ENCODE measurements around the gene TNF.
A peak's percentile ranks its signal among the peaks of the same experiment; 100 is the strongest.
"Not testable (repeated sequence)": the region's sequence is repeated elsewhere in the genome, so short reads cannot be mapped to it uniquely, and the experiment has no call there.

Gene TNF

DNA sequence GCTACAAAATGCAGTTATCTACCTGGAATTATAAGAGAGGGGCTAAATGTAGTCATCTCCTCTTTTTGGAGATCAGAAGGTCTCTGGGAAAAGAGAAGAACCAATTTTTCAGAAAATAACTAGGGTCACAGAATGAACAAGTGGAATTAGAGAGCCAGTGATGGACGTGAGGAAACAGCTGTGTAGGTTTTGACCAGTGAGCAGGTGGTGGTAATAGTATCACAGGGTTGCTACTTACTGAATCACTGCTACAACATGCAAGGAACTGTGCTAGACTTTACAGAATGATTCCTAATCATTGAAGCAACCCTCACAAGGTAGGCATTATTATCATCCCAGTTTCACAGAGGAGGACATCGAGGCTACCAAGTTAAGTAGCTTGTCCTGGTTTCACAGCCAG lies 30.7 kb upstream of the TNF start:
- Histone ChIP-seq H3K27ac (ENCODE audit: low read depth in 2 of 2, low read length in 2 of 2) (no peak overlapping the region), H3K36me3 (ENCODE audit: control insufficient read depth in 2 of 2, insufficient read depth in 2 of 2, low read length in 2 of 2) (peaks cover 10 to 12% of the 10 kb centered on the region in 2 donors), H3K4me1 (ENCODE audit: control insufficient read depth in 2 of 2, insufficient read depth in 2 of 2, low read length in 2 of 2) (peaks cover 27 to 31% of the 10 kb centered on the region in 2 donors), H3K4me3 (ENCODE audit: low read length in 2 of 2) (no peak overlapping the region), H3K9me3 (ENCODE audit: control insufficient read depth in 2 of 2, low read length in 2 of 2) (no peaks in the 10 kb centered on the region), H3K27me3 (ENCODE audit: control insufficient read depth in 2 of 2, insufficient read depth in 2 of 2, low read length in 2 of 2) (no peaks in the 10 kb centered on the region), H3K9ac (ENCODE audit: low read depth in 1 of 2, low read length in 2 of 2) (no peak overlapping the region)

- Histone ChIP-seq H3K9me3 (ENCODE audit: control insufficient read depth in 2 of 2, low read length in 2 of 2) (no peaks in the 10 kb centered on the region), H3K4me1 (ENCODE audit: control insufficient read depth in 2 of 2, insufficient read depth in 2 of 2, low read length in 2 of 2) (peaks cover 22 to 25% of the 10 kb centered on the region in 2 donors), H3K27ac (ENCODE audit: low read depth in 2 of 2, low read length in 2 of 2) (no peak overlapping the region), H3K9ac (ENCODE audit: low read depth in 1 of 2, low read length in 2 of 2) (no peak overlapping the region), H3K4me3 (ENCODE audit: low read length in 2 of 2) (no peak overlapping the region), H3K27me3 (ENCODE audit: control insufficient read depth in 2 of 2, insufficient read depth in 2 of 2, low read length in 2 of 2) (no peaks in the 10 kb centered on the region), H3K36me3 (ENCODE audit: control insufficient read depth in 2 of 2, insufficient read depth in 2 of 2, low read length in 2 of 2) (peaks cover 4 to 6% of the 10 kb centered on the region in 2 donors)
Measured at GRCh38 chr6:31545291-31545690, 30.1 kb upstream of the TNF start.

DNA sequence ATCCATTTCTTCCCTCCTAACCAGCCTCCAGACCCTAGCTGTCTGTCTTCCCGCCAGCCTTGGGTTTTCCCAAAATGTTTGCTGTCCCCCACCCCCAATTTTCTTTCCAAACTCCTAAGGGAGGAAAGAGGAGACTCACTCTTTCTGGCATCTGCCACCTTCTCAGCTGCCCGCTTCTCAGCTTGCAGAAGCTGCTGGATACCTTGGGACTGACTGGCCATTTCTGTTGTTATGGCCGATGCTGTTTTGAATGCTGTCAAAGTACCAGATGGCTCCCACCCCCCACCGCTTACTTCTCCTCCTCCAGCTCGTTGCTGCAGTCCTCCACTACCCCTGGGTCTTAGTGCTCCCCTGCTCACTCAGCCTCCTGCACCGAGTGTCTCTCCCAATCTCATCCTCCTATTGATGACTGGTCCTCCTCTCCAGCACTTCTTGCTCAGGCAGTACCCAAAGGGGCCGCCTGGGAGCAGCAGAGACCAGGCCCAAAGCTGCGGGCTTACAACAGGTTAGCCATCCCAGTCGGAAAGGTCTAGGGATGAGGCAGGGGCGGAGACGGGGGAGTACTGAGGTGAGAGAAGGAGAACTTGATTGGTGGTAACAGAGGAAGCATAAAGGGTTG lies 28.9 kb upstream of the TNF start, which contains the start of gene ATP6V1G2:
ATP6V1G2 (minus strand) TSS at position 270 of the 619 bp plus-strand sequence; CDS start at position 221, 49 bp downstream.
- H3K9ac ChIP-seq (ENCODE audit: low read depth in 1 of 2, low read length in 2 of 2): peak within 1 kb of the TSS; percentile 78 to 81
- H3K4me3 ChIP-seq (ENCODE audit: low read length in 2 of 2): peak within 1 kb of the TSS; percentile 72 to 79
- peaks cover 3 to 14% of the 10 kb centered on the region in 2 donors for H3K36me3 ChIP-seq (ENCODE audit: control insufficient read depth in 2 of 2, insufficient read depth in 2 of 2, low read length in 2 of 2)

DNA sequence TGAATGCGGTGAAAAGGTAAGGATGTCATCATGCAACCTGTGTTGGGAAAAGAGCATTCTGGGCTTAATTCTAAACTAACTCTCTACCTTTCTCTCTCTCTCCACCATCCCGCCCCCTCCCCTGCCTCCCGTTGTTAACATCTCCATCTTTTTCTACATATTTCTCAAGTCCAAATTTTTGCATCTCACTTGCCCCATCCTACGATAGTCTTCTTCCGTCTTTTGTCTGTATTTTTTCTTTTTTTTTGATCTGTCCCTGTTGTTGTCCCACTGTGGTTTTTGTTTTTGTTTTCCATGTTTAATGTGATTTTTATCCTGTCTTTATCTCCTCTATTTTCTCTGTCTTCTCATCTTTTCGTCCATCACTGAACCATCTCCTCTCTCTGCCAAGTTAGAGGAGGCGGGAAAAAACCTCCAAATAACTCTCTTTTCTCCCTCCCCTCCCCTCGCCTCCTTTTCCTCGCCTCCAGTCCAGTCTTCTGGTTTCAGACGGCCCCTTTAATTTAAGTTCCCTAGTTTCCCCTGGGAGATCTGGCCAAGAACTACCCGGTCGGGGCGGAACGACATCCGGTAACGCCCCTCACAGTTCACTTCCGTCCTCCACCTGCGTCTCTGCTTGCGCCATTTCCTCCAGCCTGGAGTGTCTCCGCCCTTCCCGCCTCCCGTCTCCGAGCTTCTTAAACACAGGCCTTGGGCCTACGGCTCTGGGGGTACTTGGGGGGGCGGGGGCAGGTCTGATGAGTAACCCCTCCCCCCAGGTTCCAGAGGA lies 28.2 kb upstream of the TNF start, which contains the start of gene NFKBIL1:
NFKBIL1 (plus strand) TSS at position 651 of the 769 bp plus-strand sequence; CDS start at position 738, 87 bp downstream.
- peak within 1 kb of the TSS; percentile 72 to 79 for H3K4me3 ChIP-seq (ENCODE audit: low read length in 2 of 2)
- H3K27me3 ChIP-seq (ENCODE audit: control insufficient read depth in 2 of 2, insufficient read depth in 2 of 2, low read length in 2 of 2): no peaks in the 10 kb centered on the region
- peak within 1 kb of the TSS; percentile 78 to 81 for H3K9ac ChIP-seq (ENCODE audit: low read depth in 1 of 2, low read length in 2 of 2)
- no peaks in the 10 kb centered on the region for H3K9me3 ChIP-seq (ENCODE audit: control insufficient read depth in 2 of 2, low read length in 2 of 2)
- peak within 1 kb of the TSS; percentile 75 to 80 for H3K27ac ChIP-seq (ENCODE audit: low read depth in 2 of 2, low read length in 2 of 2)
- H3K36me3 ChIP-seq (ENCODE audit: control insufficient read depth in 2 of 2, insufficient read depth in 2 of 2, low read length in 2 of 2): peaks cover 3 to 14% of the 10 kb centered on the region in 2 donors
- H3K4me1 ChIP-seq (ENCODE audit: control insufficient read depth in 2 of 2, insufficient read depth in 2 of 2, low read length in 2 of 2): peaks cover 15 to 19% of the 10 kb centered on the region in 2 donors

More for the DNA sequence above, 28.9 kb upstream of the TNF start, which contains the start of gene ATP6V1G2:
- peaks cover 15 to 19% of the 10 kb centered on the region in 2 donors for H3K4me1 ChIP-seq (ENCODE audit: control insufficient read depth in 2 of 2, insufficient read depth in 2 of 2, low read length in 2 of 2)
- H3K27ac ChIP-seq (ENCODE audit: low read depth in 2 of 2, low read length in 2 of 2): peak within 1 kb of the TSS; percentile 75 to 80
- H3K9me3 ChIP-seq (ENCODE audit: control insufficient read depth in 2 of 2, low read length in 2 of 2): no peaks in the 10 kb centered on the region
- no peaks in the 10 kb centered on the region for H3K27me3 ChIP-seq (ENCODE audit: control insufficient read depth in 2 of 2, insufficient read depth in 2 of 2, low read length in 2 of 2)

- Histone ChIP-seq H3K9me3 (ENCODE audit: control insufficient read depth in 2 of 2, low read length in 2 of 2) (no peaks in the 10 kb centered on the region), H3K27me3 (ENCODE audit: control insufficient read depth in 2 of 2, insufficient read depth in 2 of 2, low read length in 2 of 2) (no peaks in the 10 kb centered on the region), H3K4me3 (ENCODE audit: low read length in 2 of 2) (peak overlapping the region; percentile 72 to 79), H3K4me1 (ENCODE audit: control insufficient read depth in 2 of 2, insufficient read depth in 2 of 2, low read length in 2 of 2) (peaks cover 15 to 17% of the 10 kb centered on the region in 2 donors), H3K9ac (ENCODE audit: low read depth in 1 of 2, low read length in 2 of 2) (peak overlapping the region; percentile 78 to 81), H3K27ac (ENCODE audit: low read depth in 2 of 2, low read length in 2 of 2) (peak overlapping the region; percentile 75 to 80), H3K36me3 (ENCODE audit: control insufficient read depth in 2 of 2, insufficient read depth in 2 of 2, low read length in 2 of 2) (peaks cover 3 to 14% of the 10 kb centered on the region in 2 donors)
Measured at GRCh38 chr6:31547727-31548543, 27.4 kb upstream of the TNF start.

DNA sequence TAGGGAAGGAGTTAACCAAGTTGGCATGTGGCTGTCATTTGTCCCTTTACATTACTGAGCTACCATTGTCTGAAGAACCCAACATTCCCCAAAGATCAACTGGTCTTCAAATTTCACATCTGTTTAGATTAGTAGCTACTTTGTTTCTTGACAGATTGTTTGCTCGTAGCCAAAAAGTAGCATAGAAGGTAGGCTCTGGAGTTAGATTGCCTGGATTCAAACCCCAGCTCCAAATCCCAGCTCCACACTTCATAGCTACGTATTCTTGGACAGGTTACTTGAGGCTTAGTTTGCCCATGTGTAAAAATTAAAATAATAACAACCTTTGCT lies 26.9 kb upstream of the TNF start:
- peaks cover 3 to 16% of the 10 kb centered on the region in 2 donors for H3K36me3 ChIP-seq (ENCODE audit: control insufficient read depth in 2 of 2, insufficient read depth in 2 of 2, low read length in 2 of 2)
- peak overlapping the region in 1 of 2 donors; percentile 81 for H3K9ac ChIP-seq (ENCODE audit: low read depth in 1 of 2, low read length in 2 of 2)
- no peaks in the 10 kb centered on the region for H3K27me3 ChIP-seq (ENCODE audit: control insufficient read depth in 2 of 2, insufficient read depth in 2 of 2, low read length in 2 of 2)
- no peak overlapping the region for H3K27ac ChIP-seq (ENCODE audit: low read depth in 2 of 2, low read length in 2 of 2)
- no peaks in the 10 kb centered on the region for H3K9me3 ChIP-seq (ENCODE audit: control insufficient read depth in 2 of 2, low read length in 2 of 2)
- H3K4me3 ChIP-seq (ENCODE audit: low read length in 2 of 2): peak overlapping the region; percentile 14 to 79
- peaks cover 15% of the 10 kb centered on the region in 2 donors for H3K4me1 ChIP-seq (ENCODE audit: control insufficient read depth in 2 of 2, insufficient read depth in 2 of 2, low read length in 2 of 2)

DNA sequence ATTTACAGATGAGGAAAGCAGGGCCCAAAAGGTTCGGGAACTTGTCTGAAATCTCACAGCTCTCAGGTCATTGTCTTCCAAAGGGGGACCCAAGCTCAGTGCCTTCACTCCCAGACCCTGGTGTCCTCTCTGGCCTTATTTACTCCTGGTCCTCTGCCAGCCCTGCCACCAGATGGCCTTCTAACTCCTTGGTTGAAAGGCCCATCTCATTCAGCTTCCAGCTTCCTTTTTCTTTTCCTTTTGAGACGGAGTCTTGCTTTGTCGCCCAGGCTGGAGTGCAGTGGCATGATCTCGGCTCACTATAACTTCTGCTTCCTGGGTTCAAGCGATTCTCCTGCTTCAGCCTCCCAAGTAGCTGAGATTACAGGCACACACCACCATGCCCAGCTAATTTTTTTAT lies 24.0 kb upstream of the TNF start:
- not testable (repeated sequence) for H3K9ac ChIP-seq (ENCODE audit: low read depth in 1 of 2, low read length in 2 of 2); H3K4me3 ChIP-seq (ENCODE audit: low read length in 2 of 2); H3K27me3 ChIP-seq (ENCODE audit: control insufficient read depth in 2 of 2, insufficient read depth in 2 of 2, low read length in 2 of 2); H3K9me3 ChIP-seq (ENCODE audit: control insufficient read depth in 2 of 2, low read length in 2 of 2); H3K27ac ChIP-seq (ENCODE audit: low read depth in 2 of 2, low read length in 2 of 2)
- peaks cover 3 to 19% of the 10 kb centered on the region in 2 donors for H3K36me3 ChIP-seq (ENCODE audit: control insufficient read depth in 2 of 2, insufficient read depth in 2 of 2, low read length in 2 of 2)
- H3K4me1 ChIP-seq (ENCODE audit: control insufficient read depth in 2 of 2, insufficient read depth in 2 of 2, low read length in 2 of 2): peaks cover 12 to 15% of the 10 kb centered on the region in 2 donors

DNA sequence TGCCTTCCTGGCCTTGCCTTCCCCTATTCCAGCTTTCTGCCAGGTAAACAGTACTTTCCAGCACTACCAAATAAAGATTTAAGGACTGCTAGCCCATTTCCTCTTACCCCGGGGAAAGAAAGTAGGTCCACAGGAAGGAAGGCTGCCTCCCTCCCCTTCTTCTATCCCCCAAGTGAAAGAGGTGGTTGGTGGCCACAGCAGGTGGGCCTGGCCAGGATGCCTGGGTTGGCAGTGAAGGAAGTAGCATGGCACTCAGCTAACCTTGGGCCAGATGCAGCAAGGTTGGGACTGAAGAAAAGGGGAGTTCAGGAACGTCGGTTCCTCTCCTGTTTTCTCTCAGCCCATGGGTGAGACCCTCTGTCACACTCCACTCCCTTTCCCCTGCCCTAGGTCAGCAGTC lies 19.1 kb upstream of the TNF start:
- H3K4me1 ChIP-seq (ENCODE audit: control insufficient read depth in 2 of 2, insufficient read depth in 2 of 2, low read length in 2 of 2): peaks cover 7 to 13% of the 10 kb centered on the region in 2 donors
- H3K36me3 ChIP-seq (ENCODE audit: control insufficient read depth in 2 of 2, insufficient read depth in 2 of 2, low read length in 2 of 2): peaks cover 12 to 21% of the 10 kb centered on the region in 2 donors
- H3K27me3 ChIP-seq (ENCODE audit: control insufficient read depth in 2 of 2, insufficient read depth in 2 of 2, low read length in 2 of 2): no peaks in the 10 kb centered on the region
- H3K9me3 ChIP-seq (ENCODE audit: control insufficient read depth in 2 of 2, low read length in 2 of 2): no peaks in the 10 kb centered on the region
- no peak overlapping the region for H3K4me3 ChIP-seq (ENCODE audit: low read length in 2 of 2)
- no peak overlapping the region for H3K27ac ChIP-seq (ENCODE audit: low read depth in 2 of 2, low read length in 2 of 2)
- H3K9ac ChIP-seq (ENCODE audit: low read depth in 1 of 2, low read length in 2 of 2): no peak overlapping the region

DNA sequence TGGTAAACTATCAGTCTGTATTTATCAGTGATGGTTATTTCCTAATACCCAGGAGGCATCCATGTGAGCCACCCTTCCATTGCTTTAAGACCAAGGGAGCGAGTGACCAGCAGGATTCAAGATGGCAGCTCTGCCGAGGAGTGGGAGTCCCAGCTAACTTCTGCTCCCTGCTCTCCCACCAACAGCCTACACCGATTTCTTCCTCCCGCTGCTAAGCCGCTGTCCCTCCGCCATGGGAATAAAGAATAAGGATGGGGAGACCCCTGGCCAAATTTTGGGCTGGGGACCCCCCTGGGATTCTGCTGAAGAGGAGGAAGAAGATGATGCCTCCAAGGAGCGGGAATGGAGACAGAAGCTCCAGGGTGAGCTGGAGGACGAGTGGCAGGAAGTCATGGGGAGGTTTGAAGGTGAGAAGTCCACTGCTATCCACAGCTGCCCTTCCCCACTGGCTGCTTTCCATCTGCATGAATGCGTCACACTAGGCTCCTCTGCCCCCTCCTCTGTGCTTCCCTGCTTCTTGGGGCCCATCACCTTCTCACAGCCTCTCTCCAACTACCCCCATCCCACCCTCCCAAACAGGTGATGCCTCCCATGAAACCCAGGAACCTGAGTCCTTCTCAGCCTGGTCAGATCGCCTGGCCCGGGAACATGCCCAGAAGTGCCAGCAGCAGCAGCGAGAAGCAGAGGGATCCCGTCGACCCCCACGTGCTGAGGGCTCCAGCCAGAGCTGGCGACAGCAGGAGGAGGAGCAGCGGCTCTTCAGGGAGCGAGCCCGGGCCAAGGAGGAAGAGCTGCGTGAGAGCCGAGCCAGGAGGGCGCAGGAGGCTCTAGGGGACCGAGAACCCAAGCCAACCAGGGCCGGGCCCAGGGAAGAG lies 17.7 kb upstream of the TNF start:
- H3K27me3 ChIP-seq (ENCODE audit: control insufficient read depth in 2 of 2, insufficient read depth in 2 of 2, low read length in 2 of 2): no peaks in the 10 kb centered on the region
- peak overlapping the region; percentile 43 to 58 for H3K27ac ChIP-seq (ENCODE audit: low read depth in 2 of 2, low read length in 2 of 2)
- H3K9ac ChIP-seq (ENCODE audit: low read depth in 1 of 2, low read length in 2 of 2): no peak overlapping the region
- peaks cover 7 to 13% of the 10 kb centered on the region in 2 donors for H3K4me1 ChIP-seq (ENCODE audit: control insufficient read depth in 2 of 2, insufficient read depth in 2 of 2, low read length in 2 of 2)
- peaks cover 12 to 20% of the 10 kb centered on the region in 2 donors for H3K36me3 ChIP-seq (ENCODE audit: control insufficient read depth in 2 of 2, insufficient read depth in 2 of 2, low read length in 2 of 2)
- no peaks in the 10 kb centered on the region for H3K9me3 ChIP-seq (ENCODE audit: control insufficient read depth in 2 of 2, low read length in 2 of 2)
- no peak overlapping the region for H3K4me3 ChIP-seq (ENCODE audit: low read length in 2 of 2)
